Fibroblast of skin of left quadriceps (primary cell): ENCODE data around the gene SMIM41.
A peak's percentile ranks its signal among the peaks of the same experiment; 100 is the strongest.

Experiments
- DNase-seq, 2 experiments: peaks; one replicate each; pipeline ENCODE4 v3.0.0-alpha.2; 2013; ENCODE audit warnings: low read depth in 2 of 2

The SMIM41 gene

GRCh38 chr12:52079576-52080402 lies at the start of gene SMIM41:
TSS of gene SMIM41 (plus strand) at chr12:52079704. CDS start at chr12:52079780, 76 bp downstream.
- no peak for DNase-seq

- DNase-seq = no peak
These were observed 47.1 kb upstream of the SMIM41 start for GRCh38 chr12:52032446-52032803.

GRCh38 chr12:52032804-52033445 lies 46.6 kb upstream of the SMIM41 start:
- DNase-seq = peak; percentile 86

GRCh38 chr12:52033446-52034140 lies 45.9 kb upstream of the SMIM41 start:
- DNase-seq = no peak

GRCh38 chr12:52035190-52035589 lies 44.3 kb upstream of the SMIM41 start:
- DNase-seq = no peak

- no peak for DNase-seq
These were observed 43.6 kb upstream of the SMIM41 start for GRCh38 chr12:52035926-52036325.

GRCh38 chr12:52036587-52037171 lies 42.8 kb upstream of the SMIM41 start:
- DNase-seq = peak in 1 of 2 experiments; percentile 56

GRCh38 chr12:52037248-52037861 lies 42.1 kb upstream of the SMIM41 start:
- DNase-seq = no peak

GRCh38 chr12:52038447-52038846 lies 41.1 kb upstream of the SMIM41 start:
- no peak for DNase-seq

- DNase-seq = no peak
These were observed 38.5 kb upstream of the SMIM41 start for GRCh38 chr12:52041035-52041434.

- DNase-seq = no peak
These were observed 37.8 kb upstream of the SMIM41 start for GRCh38 chr12:52041695-52042123.

GRCh38 chr12:52042706-52043385 lies 36.7 kb upstream of the SMIM41 start:
- DNase-seq = no peak

GRCh38 chr12:52043386-52044212 lies 35.9 kb upstream of the SMIM41 start:
- DNase-seq = no peak

- no peak for DNase-seq
These were observed 35.1 kb upstream of the SMIM41 start for GRCh38 chr12:52044292-52044983.

- DNase-seq = no peak
These were observed 33.7 kb upstream of the SMIM41 start for GRCh38 chr12:52045794-52046199.

GRCh38 chr12:52046859-52047258 lies 32.6 kb upstream of the SMIM41 start:
- no peak for DNase-seq

- no peak for DNase-seq
These were observed 30.2 kb upstream of the SMIM41 start for GRCh38 chr12:52049286-52049685.

- DNase-seq = no peak
These were observed 29.8 kb upstream of the SMIM41 start for GRCh38 chr12:52049688-52050087.

- DNase-seq = no peak
These were observed 29.3 kb upstream of the SMIM41 start for GRCh38 chr12:52050116-52050757.
